Breast epithelium (tissue), 3 donors: ENCODE measurements around the gene FAM221B.

Experiments used
- CTCF ChIP-seq, 3 donors: fragments of 450-650 bp; IDR thresholded peaks; one replicate each; pipeline ENCODE4 v1.5.1; 2016 to 2017; ENCODE audit warnings: antibody characterized with exemption in 3 of 3, mild to moderate bottlenecking in 3 of 3, moderate library complexity in 3 of 3
- POLR2A ChIP-seq: fragments of 450-650 bp; IDR thresholded peaks from one replicate; pipeline ENCODE4 v1.6.1; 2016; ENCODE audit warnings: antibody characterized with exemption, mild to moderate bottlenecking, moderate library complexity
- POLR2AphosphoS5 ChIP-seq, 3 donors: sonication (generic); formaldehyde crosslinking; IDR thresholded peaks; one replicate each; pipeline ENCODE4 v1.6.1; 2017; ENCODE audit warnings: antibody characterized with exemption in 3 of 3

DNA sequence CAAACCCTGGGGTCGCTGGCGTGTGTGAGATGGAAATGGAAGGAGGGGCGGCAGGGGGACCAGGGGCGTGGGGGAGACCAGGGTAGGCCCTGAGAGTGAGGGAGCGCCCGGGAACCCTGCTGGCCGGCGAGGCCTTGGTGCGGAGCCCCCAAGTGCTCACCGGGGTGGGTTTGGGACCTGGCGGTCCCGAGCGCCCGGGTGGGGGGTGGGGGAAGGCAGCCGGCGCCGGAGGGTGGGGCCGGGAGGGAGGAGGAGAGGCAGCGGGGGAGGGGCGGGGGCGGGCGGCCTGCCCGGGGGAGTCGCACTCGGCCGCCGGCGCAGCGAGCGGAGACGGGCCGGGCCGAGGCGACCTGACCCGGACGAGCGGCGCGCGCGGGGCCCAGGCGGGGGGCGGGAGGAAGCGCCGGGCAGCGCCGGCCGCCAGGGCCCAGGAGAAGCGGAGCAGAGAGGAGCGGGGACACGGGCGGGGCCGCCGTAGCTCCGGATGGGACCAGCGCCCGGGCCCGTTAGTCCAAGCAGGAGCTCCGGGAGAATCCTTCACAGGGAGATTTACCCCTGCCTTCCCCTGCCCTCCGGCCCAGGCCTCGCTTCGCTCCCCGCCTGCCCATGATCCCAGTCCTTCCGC is 37.1 kb downstream of the FAM221B start, which contains the start of gene NPR2:
- TF ChIP-seq POLR2A (no peak), CTCF (IDR thresholded peaks at IDR 0.05) (no peak), POLR2AphosphoS5 (IDR thresholded peaks at IDR 0.05) (no peak)
